Measurements from ENCODE around the gene GRSF1.
"Not testable (repeated sequence)": the region's sequence is repeated elsewhere in the genome, so short reads cannot be mapped to it uniquely, and the experiment has no call there.

GRSF1 gene

DNA sequence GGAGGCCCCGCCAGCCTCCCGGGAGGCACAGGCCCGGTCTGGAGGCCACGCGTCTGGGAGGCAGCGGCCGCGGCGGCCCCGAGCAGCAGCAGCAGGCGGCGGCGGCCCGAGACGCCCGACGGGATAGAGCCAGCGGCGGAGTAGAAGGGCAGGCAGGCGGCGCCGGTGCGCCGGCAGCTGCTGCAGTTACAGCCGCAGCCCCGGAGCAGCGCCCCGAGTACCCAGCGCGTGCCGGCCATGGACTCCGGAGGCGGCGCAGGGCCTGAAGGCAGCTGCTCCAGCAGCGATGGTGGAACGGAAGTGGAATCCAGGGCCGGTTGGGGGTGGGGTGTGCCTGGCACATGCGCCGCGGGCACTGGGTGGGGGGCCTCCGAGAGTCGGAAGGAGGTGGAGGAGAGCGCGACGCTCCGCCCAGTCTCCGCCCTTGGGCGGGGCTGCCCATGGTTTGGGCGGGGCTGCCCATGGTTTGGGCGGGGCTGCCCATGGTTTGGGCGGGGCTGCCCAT lies at the start of gene GRSF1:
GRSF1 (minus strand) TSS at position 302 of the 505 bp plus-strand sequence; CDS start at position 239, 63 bp downstream.
- peak; percentile 92 for DNase-seq (ENCODE audit: low read depth)

DNA sequence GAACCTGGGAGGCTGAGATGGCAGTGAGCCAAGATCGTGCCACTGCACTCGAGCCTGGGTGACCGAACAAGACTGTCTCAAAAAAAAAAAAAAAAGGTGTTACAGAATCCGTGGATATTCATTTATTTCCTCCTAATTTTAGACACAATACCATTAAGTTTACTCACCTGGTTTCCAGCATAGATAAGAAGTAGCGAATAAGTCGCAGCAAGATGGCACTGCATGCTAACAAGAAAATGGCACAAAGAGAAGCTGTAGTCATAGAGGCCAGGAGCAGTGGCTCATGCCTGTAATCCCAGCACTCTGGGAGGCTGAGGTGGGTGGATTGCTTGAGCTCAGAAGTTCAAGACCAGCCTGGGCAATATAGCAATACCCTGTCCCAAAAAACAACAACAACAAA lies 45.5 kb upstream of the GRSF1 start:
- no peak for DNase-seq (ENCODE audit: low read depth)

DNA sequence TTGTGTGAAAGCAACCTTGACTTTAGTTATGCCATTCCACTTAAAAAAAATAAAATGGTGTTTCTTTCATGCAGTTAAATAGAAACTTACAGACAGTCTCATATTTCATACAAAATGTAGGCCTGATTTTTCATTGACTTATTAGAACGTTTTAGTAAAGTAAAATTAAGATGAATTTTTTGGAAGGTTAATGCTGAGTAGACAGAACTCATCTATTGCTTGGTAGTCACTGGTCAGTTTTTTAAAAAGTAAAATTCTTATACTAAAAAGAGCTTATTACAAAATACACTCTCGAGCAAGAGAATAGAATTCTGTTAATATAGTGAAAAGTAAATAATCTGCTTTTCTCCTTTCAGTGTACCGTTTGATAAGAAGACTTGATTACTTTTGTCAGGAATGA lies 41.0 kb upstream of the GRSF1 start:
- no peak for DNase-seq (ENCODE audit: low read depth)

- no peak for DNase-seq (ENCODE audit: low read depth)
Observed at GRCh38 chr4:70877556-70877955, 37.9 kb upstream of the GRSF1 start.

DNA sequence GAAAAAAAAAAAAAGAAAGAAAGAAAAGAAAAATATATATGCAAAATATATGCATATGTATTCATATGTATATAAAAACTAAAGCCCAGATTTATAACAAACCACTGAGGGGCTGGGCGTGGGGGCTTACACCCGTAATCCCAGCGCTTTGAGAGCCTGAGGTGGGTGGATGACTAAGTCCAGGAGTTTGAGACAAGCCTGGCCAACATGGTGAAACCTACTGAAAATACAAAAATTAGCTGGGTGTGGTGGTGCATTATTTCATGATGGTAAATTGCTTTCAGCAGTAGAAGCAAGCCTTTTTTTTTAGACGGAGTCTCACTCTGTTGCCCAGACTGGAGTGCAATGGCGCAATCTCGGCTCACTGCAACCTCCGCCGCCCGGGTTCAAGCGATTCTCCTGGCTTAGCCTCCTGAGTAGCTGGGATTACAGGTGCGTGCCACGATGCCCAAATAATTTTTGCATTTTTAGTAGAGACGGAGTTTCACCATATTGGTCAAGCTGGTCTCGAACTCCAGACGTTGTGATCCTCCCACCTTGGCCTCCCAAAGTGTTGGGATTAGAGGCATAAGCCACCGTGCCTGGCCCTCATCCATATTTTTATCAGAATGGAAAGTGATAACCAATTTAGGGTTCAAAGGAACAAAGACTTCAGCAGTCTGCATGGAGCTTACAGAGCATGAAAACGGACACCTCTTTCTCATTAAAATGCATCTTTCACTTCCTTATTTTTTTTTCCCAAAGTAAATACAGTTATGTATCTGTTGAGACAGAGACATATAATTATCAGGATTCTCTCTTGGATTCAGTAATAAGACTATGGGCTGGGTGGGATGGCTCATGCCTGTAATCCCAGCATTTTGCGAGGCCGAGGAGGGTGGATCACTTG lies 34.8 kb upstream of the GRSF1 start:
- DNase-seq (ENCODE audit: low read depth), result no peak

DNA sequence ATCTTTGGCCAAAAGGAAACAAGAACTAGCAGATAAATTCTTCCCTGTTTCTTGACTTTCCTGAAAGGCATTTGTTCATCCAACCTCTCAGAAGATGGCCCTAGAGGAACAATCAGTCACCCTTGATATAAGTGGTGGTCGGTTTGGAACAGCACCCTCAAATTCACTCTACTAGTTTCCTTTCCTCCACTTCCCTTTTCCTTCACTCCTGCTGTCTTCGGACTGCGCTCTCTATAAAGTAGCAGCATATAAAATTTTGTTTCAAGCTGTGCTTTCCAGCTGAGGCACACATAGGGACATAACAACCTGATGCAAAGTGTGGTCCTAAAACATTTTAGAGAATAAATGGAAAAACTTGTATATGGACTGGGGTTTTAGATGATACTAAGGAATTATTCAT lies 33.5 kb upstream of the GRSF1 start:
- no peak for DNase-seq (ENCODE audit: low read depth)

DNA sequence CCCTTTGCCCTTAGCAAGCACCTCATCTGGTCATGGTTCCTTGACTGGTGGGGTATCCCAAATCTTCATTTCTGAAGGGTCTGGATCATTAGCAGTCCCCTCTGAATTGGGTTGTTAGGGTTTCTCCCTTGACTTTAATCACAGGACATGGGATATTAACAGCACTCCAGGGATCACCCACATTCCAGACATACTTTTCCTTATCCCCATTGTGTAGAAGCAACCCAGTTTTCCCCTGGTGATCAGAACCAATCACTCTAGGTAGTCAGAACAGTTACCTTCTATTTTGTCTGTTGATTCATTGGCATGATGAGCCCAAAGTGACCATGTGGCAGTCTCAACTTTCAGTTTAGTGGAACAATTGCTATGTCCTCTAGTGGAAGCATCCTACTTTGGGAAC lies 29.1 kb upstream of the GRSF1 start:
- no peak for DNase-seq (ENCODE audit: low read depth)

GRCh38 chr4:70863099-70863790 lies 23.6 kb upstream of the GRSF1 start:
- DNase-seq (ENCODE audit: low read depth), result no peak

DNA sequence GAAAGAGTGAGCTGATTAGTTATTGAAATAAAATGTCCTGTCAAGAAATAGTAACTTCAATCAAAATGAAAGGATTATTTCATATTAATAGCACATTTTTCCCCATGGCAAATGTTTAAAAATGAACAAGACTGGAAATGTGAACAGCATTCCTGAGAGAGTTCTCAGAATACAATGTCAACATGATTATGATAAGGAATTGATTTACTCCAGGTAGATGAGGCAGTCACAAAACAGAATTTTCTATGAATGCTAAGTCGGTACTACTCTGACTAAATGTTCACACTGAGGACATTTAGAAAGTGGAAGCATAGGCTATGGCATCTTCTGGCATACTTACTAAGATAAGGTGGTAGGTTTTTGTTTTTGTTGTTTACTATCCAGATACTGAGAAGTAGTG lies 19.4 kb upstream of the GRSF1 start:
- no peak for DNase-seq (ENCODE audit: low read depth)

DNA sequence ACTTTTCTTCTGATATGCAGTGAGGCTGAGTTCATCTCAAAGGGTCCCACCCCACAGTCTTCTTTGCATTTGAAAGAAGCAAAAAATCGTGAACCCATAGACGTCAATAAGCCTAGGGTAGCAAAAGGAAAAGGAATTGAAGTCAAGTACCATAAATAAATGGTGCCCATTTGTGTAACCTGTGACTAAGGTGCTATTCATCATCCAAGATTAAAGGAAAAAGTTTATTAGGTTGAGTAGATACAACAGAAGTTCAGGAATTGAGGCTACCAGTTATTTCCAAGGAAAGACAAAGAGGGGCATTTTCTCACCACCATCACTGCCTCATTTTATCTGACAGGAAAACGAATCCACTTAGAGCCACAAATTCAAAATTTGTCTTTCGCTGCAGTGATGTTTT lies 18.8 kb upstream of the GRSF1 start:
- no peak for DNase-seq (ENCODE audit: low read depth)

DNA sequence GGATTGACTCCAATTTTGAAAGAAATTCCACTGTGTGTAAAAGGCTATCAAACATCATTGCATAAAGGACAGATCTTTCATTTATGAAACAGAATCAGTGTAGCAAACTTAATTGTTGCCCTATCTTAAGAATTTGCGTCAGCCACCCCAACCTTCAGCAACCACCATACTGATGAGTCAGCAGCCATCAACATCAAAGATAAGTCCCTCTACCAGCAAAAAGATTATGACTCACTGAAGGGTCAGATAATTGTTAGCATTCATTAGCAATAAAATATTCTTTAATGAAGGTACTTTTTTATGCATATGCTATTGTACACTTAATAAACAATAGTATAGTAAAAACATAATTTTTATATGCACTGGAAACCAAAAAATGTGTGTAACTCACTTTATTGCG lies 15.8 kb upstream of the GRSF1 start:
- no peak for DNase-seq (ENCODE audit: low read depth)

- no peak for DNase-seq (ENCODE audit: low read depth)
Observed at GRCh38 chr4:70849291-70849690, 9.6 kb upstream of the GRSF1 start.

- DNase-seq (ENCODE audit: low read depth), result no peak
Observed at GRCh38 chr4:70844180-70844579, 4.5 kb upstream of the GRSF1 start.

- no peak for DNase-seq (ENCODE audit: low read depth)
Observed at GRCh38 chr4:70842761-70843435, 3.2 kb upstream of the GRSF1 start.

- DNase-seq (ENCODE audit: low read depth), result no peak
Observed at GRCh38 chr4:70841951-70842350, 2.3 kb upstream of the GRSF1 start.

DNA sequence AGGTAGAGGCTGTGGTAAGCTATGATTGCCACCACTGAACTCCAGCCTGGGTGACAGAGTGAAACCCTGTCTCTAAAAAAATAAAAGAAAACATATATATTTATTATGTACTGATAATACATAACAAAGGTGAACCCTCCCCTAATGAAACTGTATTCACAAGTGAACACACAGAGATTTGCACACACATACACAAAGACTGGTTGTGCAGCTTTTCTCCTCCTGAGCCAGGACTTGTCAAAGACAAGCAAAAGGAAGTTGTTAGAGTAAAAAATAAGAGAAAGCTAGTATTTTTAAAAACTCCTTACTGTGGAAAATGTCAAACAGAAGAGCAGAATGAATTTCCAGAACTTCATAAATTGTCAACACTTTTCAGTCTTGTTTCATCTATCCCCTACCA lies 1.5 kb upstream of the GRSF1 start:
- no peak for DNase-seq (ENCODE audit: low read depth)

DNA sequence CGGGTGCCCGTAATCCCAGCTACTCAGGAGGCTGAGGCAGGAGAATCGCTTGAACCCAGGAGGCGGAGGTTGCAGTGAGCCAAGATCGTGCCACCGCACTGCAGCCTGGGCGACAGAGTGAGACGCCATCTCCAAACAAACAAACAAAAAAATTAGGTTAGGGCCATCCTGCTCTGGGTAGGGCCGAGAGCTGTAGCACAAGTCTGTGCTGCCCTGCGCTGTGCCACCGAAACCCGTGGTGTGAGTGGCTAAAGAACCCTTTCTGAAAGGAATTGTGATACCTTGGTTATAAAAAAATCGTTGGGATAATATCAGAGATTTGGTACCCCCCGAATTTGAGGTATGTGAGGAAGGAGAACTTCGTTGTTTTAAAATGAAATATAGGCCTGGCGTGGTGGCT lies 941 bp upstream of the GRSF1 start:
- not testable (repeated sequence) for DNase-seq (ENCODE audit: low read depth)

DNA sequence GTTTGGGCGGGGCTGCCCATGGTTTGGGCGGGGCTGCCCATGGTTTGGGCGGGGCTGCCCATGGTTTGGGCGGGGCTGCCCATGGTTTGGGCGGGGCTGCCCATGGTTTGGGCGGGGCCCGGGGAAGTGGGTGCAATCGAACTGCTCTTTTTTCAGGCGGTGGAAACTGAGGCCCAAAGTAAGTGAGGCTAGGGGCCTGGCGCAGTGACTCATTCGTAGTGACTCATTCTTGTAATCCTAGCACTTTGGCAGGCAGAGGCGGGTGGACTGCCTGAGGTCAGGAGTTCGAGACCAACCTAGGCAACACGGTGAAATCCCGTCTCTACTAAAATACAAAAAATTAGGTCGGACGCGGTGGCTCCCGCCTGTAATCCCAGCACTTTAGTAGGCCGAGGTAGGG lies 447 bp upstream of the GRSF1 start:
- DNase-seq (ENCODE audit: low read depth), result peak; percentile 65

GRCh38 chr4:70838666-70839588 lies 763 bp downstream of the GRSF1 start:
- DNase-seq (ENCODE audit: low read depth), result peak; percentile 70

GRCh38 chr4:70838204-70838603 lies 1.5 kb downstream of the GRSF1 start:
- peak; percentile 18 for DNase-seq (ENCODE audit: low read depth)

GRCh38 chr4:70836081-70836480 lies 3.6 kb downstream of the GRSF1 start:
- no peak for DNase-seq (ENCODE audit: low read depth)

DNA sequence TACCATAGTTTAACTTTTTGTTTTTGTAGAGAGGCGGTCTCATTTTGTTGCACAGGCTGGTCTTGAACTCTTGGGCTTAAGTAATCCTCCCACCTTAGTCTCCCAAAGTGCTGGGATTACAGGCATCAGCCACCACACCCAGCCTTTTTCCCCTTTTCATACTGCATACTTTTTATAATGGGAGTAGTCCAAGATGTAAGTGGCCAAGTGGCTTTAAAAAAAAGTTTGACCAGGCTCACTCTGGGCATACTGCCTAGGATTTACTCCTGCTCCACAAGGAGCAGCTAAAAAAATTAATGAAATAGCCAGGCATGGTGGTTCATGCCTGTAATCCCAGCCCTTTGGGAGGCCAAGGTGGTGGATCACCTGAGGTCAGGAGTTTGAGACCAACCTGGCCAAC lies 6.0 kb downstream of the GRSF1 start:
- no peak for DNase-seq (ENCODE audit: low read depth)
